ENCODE results near the gene SGPP2. TPM values are rescaled to one million over a fixed set of nuclear protein-coding genes. Genes with fewer than 3 reads are reported as not detected.

Gene SGPP2
- total RNA-seq, 2 experiments from 2014 or later, result 1.7 TPM

GRCh38 chr2:222575618-222576017 lies 151.3 kb downstream of the SGPP2 start:
- no peak overlapping the region for H3K4me3 Mint-ChIP-seq
- H3K4me1 Mint-ChIP-seq (ENCODE audit: low read depth), result peaks cover 13% of the 10 kb centered on the region
- H3K36me3 ChIP-seq (ENCODE audit: insufficient read depth, low read length), result peaks cover 31% of the 10 kb centered on the region
- intact Hi-C loops (cut with DNase I, micrococcal nuclease), result no loop called here
- CTCF ChIA-PET, result no interaction called here
- POLR2A ChIA-PET, result no interaction called here
- TF ChIP-seq, protein P1, sequence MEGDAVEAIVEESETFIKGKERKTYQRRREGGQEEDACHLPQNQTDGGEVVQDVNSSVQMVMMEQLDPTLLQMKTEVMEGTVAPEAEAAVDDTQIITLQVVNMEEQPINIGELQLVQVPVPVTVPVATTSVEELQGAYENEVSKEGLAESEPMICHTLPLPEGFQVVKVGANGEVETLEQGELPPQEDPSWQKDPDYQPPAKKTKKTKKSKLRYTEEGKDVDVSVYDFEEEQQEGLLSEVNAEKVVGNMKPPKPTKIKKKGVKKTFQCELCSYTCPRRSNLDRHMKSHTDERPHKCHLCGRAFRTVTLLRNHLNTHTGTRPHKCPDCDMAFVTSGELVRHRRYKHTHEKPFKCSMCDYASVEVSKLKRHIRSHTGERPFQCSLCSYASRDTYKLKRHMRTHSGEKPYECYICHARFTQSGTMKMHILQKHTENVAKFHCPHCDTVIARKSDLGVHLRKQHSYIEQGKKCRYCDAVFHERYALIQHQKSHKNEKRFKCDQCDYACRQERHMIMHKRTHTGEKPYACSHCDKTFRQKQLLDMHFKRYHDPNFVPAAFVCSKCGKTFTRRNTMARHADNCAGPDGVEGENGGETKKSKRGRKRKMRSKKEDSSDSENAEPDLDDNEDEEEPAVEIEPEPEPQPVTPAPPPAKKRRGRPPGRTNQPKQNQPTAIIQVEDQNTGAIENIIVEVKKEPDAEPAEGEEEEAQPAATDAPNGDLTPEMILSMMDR (IDR thresholded peaks at IDR 0.05), result no peak
- ATAC-seq (ENCODE audit: poor library complexity), result no peak
- no peaks in the 10 kb centered on the region for H3K9me3 ChIP-seq (ENCODE audit: control insufficient read depth in 1 of 2, insufficient read depth in 1 of 2, low read length in 2 of 2)
- H3K4me1 ChIP-seq (ENCODE audit: insufficient read depth, low read length), result no peaks in the 10 kb centered on the region
- H3K27me3 ChIP-seq (ENCODE audit: control insufficient read depth in 1 of 2, insufficient read depth in 2 of 2, low read length in 2 of 2), result no peaks in the 10 kb centered on the region
- DNase-seq, result no peak
- no peak overlapping the region for H3K27ac Mint-ChIP-seq
- no peaks in the 10 kb centered on the region for H3K27me3 Mint-ChIP-seq
- H3K36me3 Mint-ChIP-seq (ENCODE audit: low read depth), result peaks cover 90% of the 10 kb centered on the region
- H3K9me3 Mint-ChIP-seq, result no peaks in the 10 kb centered on the region
- no peak overlapping the region for H3K27ac ChIP-seq (ENCODE audit: low read depth in 1 of 2, low read length in 2 of 2)
- no peak overlapping the region for H3K4me3 ChIP-seq (ENCODE audit: low read length)

- H3K27me3 Mint-ChIP-seq, result no peaks in the 10 kb centered on the region
- H3K27me3 ChIP-seq (ENCODE audit: control insufficient read depth in 1 of 2, insufficient read depth in 2 of 2, low read length in 2 of 2), result no peaks in the 10 kb centered on the region
- intact Hi-C loops (cut with DNase I, micrococcal nuclease), result no loop called here
- no peaks in the 10 kb centered on the region for H3K9me3 ChIP-seq (ENCODE audit: control insufficient read depth in 1 of 2, insufficient read depth in 1 of 2, low read length in 2 of 2)
- H3K27ac ChIP-seq (ENCODE audit: low read depth in 1 of 2, low read length in 2 of 2), result no peak overlapping the region
- H3K9me3 Mint-ChIP-seq, result no peaks in the 10 kb centered on the region
- peaks cover 89% of the 10 kb centered on the region for H3K36me3 Mint-ChIP-seq (ENCODE audit: low read depth)
- peaks cover 13% of the 10 kb centered on the region for H3K4me1 Mint-ChIP-seq (ENCODE audit: low read depth)
- H3K36me3 ChIP-seq (ENCODE audit: insufficient read depth, low read length), result peaks cover 29% of the 10 kb centered on the region
- H3K4me3 Mint-ChIP-seq, result no peak overlapping the region
- no peak overlapping the region for H3K27ac Mint-ChIP-seq
- no peaks in the 10 kb centered on the region for H3K4me1 ChIP-seq (ENCODE audit: insufficient read depth, low read length)
- ChIA-PET CTCF (no interaction called here), POLR2A (no interaction called here)
- no peak overlapping the region for H3K4me3 ChIP-seq (ENCODE audit: low read length)
- DNase-seq (no peak), ATAC-seq (ENCODE audit: poor library complexity) (no peak)
- TF ChIP-seq, protein P1 (IDR thresholded peaks at IDR 0.05), result no peak
Measured at GRCh38 chr2:222576171-222577081, 152.1 kb downstream of the SGPP2 start.

- H3K9me3 ChIP-seq (ENCODE audit: control insufficient read depth in 1 of 2, insufficient read depth in 1 of 2, low read length in 2 of 2), result no peaks in the 10 kb centered on the region
- no peaks in the 10 kb centered on the region for H3K9me3 Mint-ChIP-seq
- intact Hi-C loops (cut with DNase I, micrococcal nuclease), result no loop called here
- no peak overlapping the region for H3K4me3 Mint-ChIP-seq
- peaks cover 13% of the 10 kb centered on the region for H3K4me1 Mint-ChIP-seq (ENCODE audit: low read depth)
- H3K4me3 ChIP-seq (ENCODE audit: low read length), result no peak overlapping the region
- no peaks in the 10 kb centered on the region for H3K4me1 ChIP-seq (ENCODE audit: insufficient read depth, low read length)
- TF ChIP-seq, protein P1 (IDR thresholded peaks at IDR 0.05), result no peak
- ChIA-PET POLR2A (no interaction called here), CTCF (no interaction called here)
- no peak overlapping the region for H3K27ac ChIP-seq (ENCODE audit: low read depth in 1 of 2, low read length in 2 of 2)
- H3K27me3 Mint-ChIP-seq, result no peaks in the 10 kb centered on the region
- H3K27ac Mint-ChIP-seq, result no peak overlapping the region
- H3K36me3 Mint-ChIP-seq (ENCODE audit: low read depth), result peaks cover 88% of the 10 kb centered on the region
- no peaks in the 10 kb centered on the region for H3K27me3 ChIP-seq (ENCODE audit: control insufficient read depth in 1 of 2, insufficient read depth in 2 of 2, low read length in 2 of 2)
- ATAC-seq (ENCODE audit: poor library complexity) (no peak), DNase-seq (no peak)
- H3K36me3 ChIP-seq (ENCODE audit: insufficient read depth, low read length), result peaks cover 21% of the 10 kb centered on the region
Measured at GRCh38 chr2:222577341-222577740, 153.0 kb downstream of the SGPP2 start.
